ENCODE results near the gene NUDT1.

Gene NUDT1

DNA sequence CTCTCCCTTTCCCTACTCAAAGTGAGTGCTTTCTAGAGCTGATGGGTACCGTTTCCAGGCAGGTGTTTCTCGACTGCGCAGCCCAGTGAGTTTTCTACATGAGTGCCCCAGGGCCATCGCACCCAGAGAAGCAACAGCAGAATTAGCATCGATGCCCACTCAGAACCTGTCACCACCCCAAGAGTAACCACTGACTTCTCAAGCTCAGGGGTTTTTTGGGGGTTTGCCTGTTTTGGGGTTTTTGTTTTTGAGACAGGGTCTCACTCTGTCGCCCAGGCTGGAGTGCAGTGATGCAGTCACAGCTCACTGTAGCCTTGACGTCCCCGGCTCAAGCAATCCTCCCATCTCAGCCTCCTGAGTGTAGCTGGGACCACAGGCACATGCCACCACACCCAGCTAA is 46.5 kb downstream of the NUDT1 start:
- in situ Hi-C loops (cut with HindIII; ENCODE audit: low pct_ligation_motif_present, low sequenced_read_pairs): no loop called here
- H3K27me3 ChIP-seq (replicated peaks): no peaks in the 10 kb centered on the region
- H3K27ac ChIP-seq: no peak overlapping the region
- H3K4me3 ChIP-seq (ENCODE audit: low read depth, low read length): no peak overlapping the region
- TF ChIP-seq CTCF (IDR thresholded peaks at IDR 0.05; ENCODE audit: low read depth, low read length, missing control alignments): no peak
- peaks cover 4% of the 10 kb centered on the region for H3K36me3 ChIP-seq (replicated peaks)
- no peak for DNase-seq

DNA sequence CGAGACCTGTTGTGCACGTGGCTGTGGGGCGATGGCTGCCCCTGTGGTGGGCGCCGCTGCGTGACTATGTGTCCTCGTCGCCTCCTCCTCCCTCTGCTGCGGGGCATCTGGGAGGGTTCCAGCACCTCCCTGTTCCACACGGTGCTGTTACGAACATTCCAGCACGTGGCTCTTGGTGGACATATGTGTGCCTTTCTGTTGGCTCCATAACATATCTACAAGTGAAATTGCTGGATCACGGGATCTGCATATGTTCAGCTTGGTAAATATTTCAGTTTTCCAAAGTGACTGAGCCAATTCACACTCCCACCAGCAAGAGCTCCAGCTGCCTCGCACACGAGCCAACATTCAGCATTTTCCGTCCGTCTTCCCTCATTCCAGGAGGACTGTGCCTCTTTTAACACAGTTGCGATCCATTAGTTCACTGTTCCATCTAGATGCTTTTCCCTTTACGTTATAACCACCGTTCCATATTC is 47.1 kb downstream of the NUDT1 start:
- no peak overlapping the region for H3K4me3 ChIP-seq (ENCODE audit: low read depth, low read length)
- H3K27me3 ChIP-seq (replicated peaks): no peaks in the 10 kb centered on the region
- no peak overlapping the region for H3K27ac ChIP-seq
- DNase-seq: no peak
- in situ Hi-C loops (cut with HindIII; ENCODE audit: low pct_ligation_motif_present, low sequenced_read_pairs): no loop called here
- peaks cover 4% of the 10 kb centered on the region for H3K36me3 ChIP-seq (replicated peaks)
- TF ChIP-seq CTCF (IDR thresholded peaks at IDR 0.05; ENCODE audit: low read depth, low read length, missing control alignments): no peak

DNA sequence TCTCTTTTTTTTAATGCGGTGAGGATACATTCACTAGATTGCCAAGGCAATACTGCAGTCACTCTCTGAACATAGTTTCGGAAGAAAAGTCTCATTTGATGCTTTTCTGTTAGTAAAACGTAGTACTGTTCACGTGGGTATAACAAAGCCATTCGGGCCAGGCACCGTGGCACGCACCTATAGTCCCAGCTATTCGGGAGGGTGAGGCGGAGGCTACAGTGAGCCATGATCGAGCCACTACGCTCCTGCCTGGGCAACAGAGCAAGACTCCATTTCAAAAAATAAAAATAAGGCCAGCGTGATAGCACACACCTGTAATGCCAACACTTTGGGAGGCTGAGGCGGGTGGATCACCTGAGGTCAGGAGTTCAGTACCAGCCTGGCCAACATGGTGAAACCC is 47.6 kb downstream of the NUDT1 start:
- no peak for DNase-seq
- peaks cover 4% of the 10 kb centered on the region for H3K36me3 ChIP-seq (replicated peaks)
- in situ Hi-C loops (cut with HindIII; ENCODE audit: low pct_ligation_motif_present, low sequenced_read_pairs): no loop called here
- no peak overlapping the region for H3K4me3 ChIP-seq (ENCODE audit: low read depth, low read length)
- H3K27ac ChIP-seq: no peak overlapping the region
- no peaks in the 10 kb centered on the region for H3K27me3 ChIP-seq (replicated peaks)
- no peak for TF ChIP-seq CTCF (IDR thresholded peaks at IDR 0.05; ENCODE audit: low read depth, low read length, missing control alignments)

DNA sequence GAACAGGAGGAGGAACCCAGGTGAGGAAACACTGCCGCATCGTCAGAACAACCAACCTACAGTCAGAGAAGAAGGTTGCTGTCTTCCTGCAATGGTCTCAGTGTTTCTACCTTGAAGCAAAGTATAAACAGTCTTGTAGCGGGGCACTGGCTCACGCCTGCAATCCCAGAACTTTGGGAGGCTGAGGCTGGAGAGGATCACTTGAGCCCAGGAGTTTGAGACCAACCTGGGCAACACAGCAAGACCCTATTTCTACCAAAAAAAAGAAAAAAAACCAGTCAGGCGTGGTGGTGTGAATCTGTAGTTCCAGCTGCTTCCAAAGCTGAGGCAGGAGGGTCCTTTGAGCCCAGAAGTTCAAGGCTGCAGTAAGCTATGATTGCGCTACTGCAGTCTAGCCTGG is 48.9 kb downstream of the NUDT1 start:
- H3K27me3 ChIP-seq (replicated peaks): no peaks in the 10 kb centered on the region
- in situ Hi-C loops (cut with HindIII; ENCODE audit: low pct_ligation_motif_present, low sequenced_read_pairs): no loop called here
- no peak for TF ChIP-seq CTCF (IDR thresholded peaks at IDR 0.05; ENCODE audit: low read depth, low read length, missing control alignments)
- H3K36me3 ChIP-seq (replicated peaks): peaks cover 4% of the 10 kb centered on the region
- DNase-seq: no peak
- no peak overlapping the region for H3K27ac ChIP-seq
- no peak overlapping the region for H3K4me3 ChIP-seq (ENCODE audit: low read depth, low read length)

- in situ Hi-C loops (cut with HindIII; ENCODE audit: low pct_ligation_motif_present, low sequenced_read_pairs): no loop called here
- TF ChIP-seq CTCF (IDR thresholded peaks at IDR 0.05; ENCODE audit: low read depth, low read length, missing control alignments): no peak
- no peaks in the 10 kb centered on the region for H3K27me3 ChIP-seq (replicated peaks)
- no peak overlapping the region for H3K27ac ChIP-seq
- H3K36me3 ChIP-seq (replicated peaks): no peaks in the 10 kb centered on the region
- DNase-seq: no peak
- H3K4me3 ChIP-seq (ENCODE audit: low read depth, low read length): no peak overlapping the region
Measured at GRCh38 chr7:2295936-2296620, 54.1 kb downstream of the NUDT1 start.

- in situ Hi-C loops (cut with HindIII; ENCODE audit: low pct_ligation_motif_present, low sequenced_read_pairs): no loop called here
- H3K27ac ChIP-seq: no peak overlapping the region
- TF ChIP-seq CTCF (IDR thresholded peaks at IDR 0.05; ENCODE audit: low read depth, low read length, missing control alignments): no peak
- no peaks in the 10 kb centered on the region for H3K27me3 ChIP-seq (replicated peaks)
- H3K4me3 ChIP-seq (ENCODE audit: low read depth, low read length): no peak overlapping the region
- no peak for DNase-seq
- H3K36me3 ChIP-seq (replicated peaks): no peaks in the 10 kb centered on the region
Measured at GRCh38 chr7:2296832-2297231, 54.8 kb downstream of the NUDT1 start.
